ENCODE measurements around the gene IFT27.

DNA sequence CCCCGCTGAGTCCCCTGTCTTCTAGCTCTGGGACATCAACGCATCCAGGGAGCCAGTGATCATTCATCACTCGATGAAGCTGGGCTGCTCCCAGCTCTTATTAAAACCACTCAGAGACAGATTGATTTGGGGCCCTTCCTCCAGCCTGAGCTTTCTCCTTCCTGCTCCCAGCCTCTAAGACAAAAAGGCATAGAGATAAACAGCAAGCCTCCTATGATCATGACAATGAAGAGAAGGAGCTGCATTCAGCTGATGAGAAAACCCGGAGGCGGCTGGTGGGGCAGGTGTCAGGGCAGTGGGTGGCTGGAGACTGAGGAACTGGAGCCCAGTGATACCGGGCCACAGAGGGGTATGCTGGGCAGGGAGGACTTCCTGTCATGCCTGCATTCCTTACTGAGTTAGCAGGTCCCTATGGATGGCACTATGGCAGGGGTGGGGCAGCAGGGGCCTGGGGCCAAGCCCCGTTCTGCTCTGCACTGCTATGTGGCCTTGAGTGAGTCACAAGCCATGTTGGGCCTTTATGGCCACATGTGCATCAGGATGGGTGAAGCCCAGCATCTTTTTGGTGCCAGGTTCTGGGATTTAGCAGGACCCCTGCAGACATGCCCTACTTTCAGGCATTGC, 20.7 kb upstream of the IFT27 start:
- no peak for TF ChIP-seq POLR2A (IDR thresholded peaks at IDR 0.05)
- TF ChIP-seq, protein P1, sequence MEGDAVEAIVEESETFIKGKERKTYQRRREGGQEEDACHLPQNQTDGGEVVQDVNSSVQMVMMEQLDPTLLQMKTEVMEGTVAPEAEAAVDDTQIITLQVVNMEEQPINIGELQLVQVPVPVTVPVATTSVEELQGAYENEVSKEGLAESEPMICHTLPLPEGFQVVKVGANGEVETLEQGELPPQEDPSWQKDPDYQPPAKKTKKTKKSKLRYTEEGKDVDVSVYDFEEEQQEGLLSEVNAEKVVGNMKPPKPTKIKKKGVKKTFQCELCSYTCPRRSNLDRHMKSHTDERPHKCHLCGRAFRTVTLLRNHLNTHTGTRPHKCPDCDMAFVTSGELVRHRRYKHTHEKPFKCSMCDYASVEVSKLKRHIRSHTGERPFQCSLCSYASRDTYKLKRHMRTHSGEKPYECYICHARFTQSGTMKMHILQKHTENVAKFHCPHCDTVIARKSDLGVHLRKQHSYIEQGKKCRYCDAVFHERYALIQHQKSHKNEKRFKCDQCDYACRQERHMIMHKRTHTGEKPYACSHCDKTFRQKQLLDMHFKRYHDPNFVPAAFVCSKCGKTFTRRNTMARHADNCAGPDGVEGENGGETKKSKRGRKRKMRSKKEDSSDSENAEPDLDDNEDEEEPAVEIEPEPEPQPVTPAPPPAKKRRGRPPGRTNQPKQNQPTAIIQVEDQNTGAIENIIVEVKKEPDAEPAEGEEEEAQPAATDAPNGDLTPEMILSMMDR (IDR thresholded peaks at IDR 0.05) = no peak
- no peak for TF ChIP-seq POLR2AphosphoS5 (IDR thresholded peaks at IDR 0.05)
- no peak for TF ChIP-seq EP300 (IDR thresholded peaks at IDR 0.05)

Measured in sigmoid colon (tissue), 4 donors.